HG03060 (cell line): ENCODE results near the gene FCN2.

ENCODE experiments used
- ATAC-seq: cut with Tn5 transposase; IDR thresholded peaks from one replicate; pipeline ENCODE4 v1.9.1; 2021; ENCODE audit warnings: low read depth, moderate number of reproducible peaks; ENCODE audit not compliant: unreplicated experiment

FCN2 gene

GRCh38 chr9:134880484-134881312, at the start of gene FCN2:
Gene FCN2 (plus strand): TSS chr9:134880810. CDS start chr9:134880822, 12 bp downstream.
- no peak for ATAC-seq

- no peak for ATAC-seq
Observed at GRCh38 chr9:134830926-134831720, 49.5 kb upstream of the FCN2 start.

DNA sequence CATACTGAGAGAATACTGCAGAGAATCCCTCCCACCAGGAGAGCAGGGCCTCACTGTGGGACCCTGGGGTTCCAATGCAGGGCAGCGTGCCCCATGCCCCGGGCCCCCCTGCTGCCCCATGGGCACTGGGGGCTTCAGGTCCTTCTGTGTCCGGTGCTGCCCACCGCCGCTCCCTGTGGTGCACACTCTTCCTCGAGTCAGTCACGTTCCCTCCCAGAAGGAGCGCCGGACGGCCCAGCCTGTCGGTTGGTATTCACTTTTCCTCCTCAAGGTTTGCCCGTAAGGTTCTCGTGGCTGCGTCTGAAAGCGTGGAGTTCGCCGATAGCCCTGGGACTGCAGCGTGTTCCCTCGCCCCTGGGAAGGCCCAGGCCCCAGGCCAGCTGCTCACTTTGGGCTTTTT, 48.1 kb upstream of the FCN2 start:
- ATAC-seq, result no peak

DNA sequence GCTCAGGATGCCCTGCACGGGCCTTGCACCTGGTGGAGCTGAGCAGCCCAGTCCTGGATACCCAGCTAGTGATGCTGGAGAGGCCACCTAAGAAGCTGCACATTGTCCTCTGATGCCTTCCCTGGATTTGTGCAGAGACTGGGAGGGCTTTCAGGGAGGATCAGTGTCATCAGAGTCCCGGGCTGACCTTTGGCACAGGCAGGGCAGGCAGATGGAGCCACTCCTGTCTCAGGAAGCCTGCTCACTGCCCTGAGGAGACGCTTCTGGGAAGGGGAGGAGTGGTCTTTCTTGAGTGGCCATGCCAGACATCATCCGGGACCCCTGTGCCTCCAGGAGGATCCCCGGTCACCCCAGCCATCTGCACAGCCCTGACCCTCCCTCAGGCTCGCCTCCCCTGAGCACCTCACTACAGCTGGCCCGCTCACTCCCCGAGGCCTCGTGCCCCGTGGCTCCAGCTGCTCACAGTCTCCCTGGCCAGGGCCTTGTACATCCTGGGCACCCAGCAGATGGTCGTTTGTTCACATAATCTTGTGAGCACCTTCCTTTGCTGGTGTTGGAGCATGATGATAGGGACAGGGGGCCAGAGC, 47.2 kb upstream of the FCN2 start:
- no peak for ATAC-seq

GRCh38 chr9:134834217-134834956, 46.2 kb upstream of the FCN2 start:
- no peak for ATAC-seq

GRCh38 chr9:134834957-134835419, 45.6 kb upstream of the FCN2 start:
- no peak for ATAC-seq

GRCh38 chr9:134835448-134835847, 45.2 kb upstream of the FCN2 start:
- no peak for ATAC-seq

GRCh38 chr9:134835987-134836386, 44.6 kb upstream of the FCN2 start:
- no peak for ATAC-seq

DNA sequence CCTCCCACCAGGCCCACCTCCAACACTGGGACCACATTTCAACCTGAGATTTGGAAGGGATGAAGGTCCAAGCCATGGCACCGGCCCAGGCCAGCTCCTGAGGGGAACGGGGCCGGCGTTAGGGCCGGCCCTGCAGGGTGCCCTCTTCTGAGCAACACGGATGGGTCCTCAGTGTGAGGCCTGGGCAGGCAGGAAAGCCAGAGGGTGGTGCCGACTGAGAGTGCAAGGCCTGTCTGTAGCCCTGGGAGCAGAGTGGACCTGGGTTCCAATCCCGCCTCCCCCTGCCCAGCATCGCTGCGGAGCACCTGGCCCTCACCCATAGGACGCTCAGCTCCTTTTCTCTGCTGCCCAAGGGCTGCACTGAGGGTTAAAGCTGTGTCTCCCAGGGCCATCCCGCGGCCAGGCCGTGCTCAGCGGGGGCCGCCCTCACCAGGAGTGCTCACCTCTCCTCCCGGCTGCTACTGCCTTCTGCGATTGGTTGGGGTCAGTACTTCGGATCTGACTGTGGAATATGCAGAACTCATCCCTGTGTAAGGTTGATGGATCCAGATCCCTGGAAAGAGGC, 44.1 kb upstream of the FCN2 start:
- ATAC-seq, result no peak

- no peak for ATAC-seq
Observed at GRCh38 chr9:134837529-134837928, 43.1 kb upstream of the FCN2 start.

DNA sequence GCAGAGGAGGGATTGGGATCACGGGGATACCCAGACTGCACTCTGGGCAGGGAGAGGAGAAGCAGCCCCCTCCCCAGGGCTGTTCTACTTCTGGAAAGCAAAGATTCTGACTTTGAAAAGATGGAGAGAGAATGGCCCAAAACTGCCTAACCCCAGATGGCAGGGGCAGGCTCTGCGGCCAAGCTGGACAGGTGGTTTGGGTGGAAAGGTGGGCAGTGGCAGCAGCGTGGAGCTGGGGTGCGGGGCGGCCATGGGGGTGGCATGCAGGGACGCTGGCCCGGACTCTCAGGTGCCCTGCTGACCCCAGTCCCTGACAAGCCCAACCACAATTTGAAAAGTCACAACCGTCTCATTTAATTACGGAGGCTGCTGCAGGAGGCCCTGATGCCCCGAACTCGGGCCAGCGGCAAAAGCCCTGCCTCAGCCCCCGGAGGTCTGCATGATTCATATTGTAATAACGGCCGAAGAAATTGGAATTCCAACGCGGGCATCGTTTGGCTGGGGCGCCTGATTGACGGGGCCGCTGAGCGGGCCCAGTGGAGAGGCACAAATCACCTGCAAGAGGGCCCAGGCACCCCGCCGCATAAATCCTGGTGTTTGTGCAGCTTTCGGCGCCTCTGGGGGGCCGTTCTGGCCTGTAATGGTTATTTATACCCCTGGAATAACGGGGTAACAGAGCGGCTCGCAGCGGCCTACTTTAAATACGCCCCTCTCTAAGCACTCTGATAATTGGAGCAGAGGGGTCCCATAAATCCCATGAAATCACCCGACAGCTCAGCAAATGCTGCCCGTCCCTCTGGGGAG, 41.8 kb upstream of the FCN2 start:
- no peak for ATAC-seq

- no peak for ATAC-seq
Observed at GRCh38 chr9:134839455-134840125, 41.0 kb upstream of the FCN2 start.

DNA sequence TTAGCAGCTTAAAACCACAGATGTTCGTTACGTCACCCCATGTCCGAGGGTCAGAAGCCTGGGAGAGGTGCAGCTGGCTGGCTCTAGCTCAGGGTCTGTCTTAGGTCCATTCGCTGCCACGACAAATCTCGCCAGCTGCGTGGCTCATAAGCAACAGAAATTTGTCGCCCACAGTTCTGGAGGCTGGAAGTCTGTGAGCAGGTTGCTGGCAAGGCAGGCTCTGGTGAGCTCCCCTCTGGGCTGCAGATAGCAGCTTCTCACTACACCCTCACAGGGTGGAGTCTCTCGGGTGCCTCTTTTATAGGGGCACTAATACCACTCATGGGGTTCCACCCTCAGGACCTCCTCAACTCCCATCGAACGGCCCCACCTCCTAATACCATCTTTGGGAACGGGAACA, 40.1 kb upstream of the FCN2 start:
- ATAC-seq, result no peak

GRCh38 chr9:134841180-134841904, 39.3 kb upstream of the FCN2 start:
- no peak for ATAC-seq

DNA sequence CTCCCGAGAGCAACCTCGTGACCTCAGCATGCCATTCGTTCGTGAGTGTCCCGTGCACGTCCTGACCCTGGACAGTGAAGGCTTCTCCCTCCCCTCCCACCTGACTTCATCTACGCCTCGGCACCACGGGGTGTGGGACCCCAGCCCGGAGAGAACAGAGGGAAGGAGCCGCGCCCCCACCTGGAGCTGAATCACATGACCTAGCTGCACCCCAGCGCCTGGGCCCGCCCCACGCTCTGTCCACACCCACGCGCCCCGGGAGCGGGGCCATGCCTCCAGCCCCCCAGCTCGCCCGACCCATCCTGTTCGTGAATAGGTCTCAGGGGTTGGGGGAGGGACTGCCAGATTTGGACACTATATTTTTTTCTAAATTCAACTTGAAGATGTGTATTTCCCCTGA, 38.3 kb upstream of the FCN2 start:
- ATAC-seq, result no peak

DNA sequence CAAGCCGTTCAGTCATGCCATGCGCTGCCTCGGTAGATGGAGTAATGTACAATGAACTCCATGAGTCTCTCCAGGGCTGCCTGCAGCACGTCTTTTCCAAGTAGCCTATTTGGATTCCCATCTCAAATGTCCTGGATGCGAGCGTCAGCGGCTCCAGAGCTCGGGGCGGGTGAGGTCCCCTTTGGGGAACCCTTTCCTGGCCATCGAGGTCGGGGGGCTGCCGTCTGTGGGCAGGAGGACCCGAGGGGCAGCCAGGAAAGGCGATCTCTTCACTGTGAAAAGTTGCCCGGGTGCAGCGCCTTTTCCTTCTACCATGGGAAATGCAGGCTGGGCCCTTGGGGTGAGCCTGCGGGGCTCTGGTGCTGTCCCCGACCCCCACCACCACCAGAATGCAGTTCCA, 36.9 kb upstream of the FCN2 start:
- no peak for ATAC-seq

DNA sequence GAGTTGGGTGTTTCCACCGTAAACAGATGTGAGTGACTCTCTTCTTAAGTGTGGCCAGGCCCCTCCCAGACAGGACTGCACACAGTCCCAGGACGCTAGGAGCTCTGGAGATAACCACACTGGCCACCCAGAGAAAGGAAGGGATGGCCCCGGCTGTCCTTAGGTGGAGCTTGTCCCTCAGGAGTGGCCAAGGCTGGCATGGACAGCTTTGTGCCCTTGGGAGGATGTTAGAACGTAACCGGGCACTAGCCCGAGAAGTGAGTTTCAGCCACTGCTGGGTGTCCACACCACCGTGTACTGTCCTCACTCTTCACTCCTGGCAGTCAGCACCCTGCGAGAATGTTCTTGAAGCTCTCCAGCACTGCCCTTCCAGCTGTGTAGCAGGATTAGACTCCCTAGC, 35.8 kb upstream of the FCN2 start:
- no peak for ATAC-seq

DNA sequence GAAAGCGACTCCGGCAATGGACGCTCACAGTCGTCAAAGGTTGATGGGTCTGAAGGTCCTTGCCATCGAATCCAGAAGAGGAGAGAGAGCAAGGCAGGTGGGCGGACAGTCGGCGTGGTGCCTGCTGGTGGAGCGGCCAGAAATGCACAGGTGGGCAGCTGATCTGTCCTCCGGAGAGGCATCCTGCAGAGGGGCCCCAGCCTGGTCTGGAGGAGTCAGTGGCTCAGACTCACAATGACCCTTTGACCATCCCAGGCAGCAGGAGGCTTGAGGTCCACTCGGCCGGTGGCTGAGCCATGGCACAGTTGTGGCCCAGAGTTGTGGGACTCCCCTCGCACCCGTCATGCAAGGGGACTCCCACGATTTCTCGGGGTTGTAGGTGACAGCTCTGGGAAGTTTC, 34.4 kb upstream of the FCN2 start:
- no peak for ATAC-seq
